Measurements from ENCODE around the gene MAGEL2.

DNA sequence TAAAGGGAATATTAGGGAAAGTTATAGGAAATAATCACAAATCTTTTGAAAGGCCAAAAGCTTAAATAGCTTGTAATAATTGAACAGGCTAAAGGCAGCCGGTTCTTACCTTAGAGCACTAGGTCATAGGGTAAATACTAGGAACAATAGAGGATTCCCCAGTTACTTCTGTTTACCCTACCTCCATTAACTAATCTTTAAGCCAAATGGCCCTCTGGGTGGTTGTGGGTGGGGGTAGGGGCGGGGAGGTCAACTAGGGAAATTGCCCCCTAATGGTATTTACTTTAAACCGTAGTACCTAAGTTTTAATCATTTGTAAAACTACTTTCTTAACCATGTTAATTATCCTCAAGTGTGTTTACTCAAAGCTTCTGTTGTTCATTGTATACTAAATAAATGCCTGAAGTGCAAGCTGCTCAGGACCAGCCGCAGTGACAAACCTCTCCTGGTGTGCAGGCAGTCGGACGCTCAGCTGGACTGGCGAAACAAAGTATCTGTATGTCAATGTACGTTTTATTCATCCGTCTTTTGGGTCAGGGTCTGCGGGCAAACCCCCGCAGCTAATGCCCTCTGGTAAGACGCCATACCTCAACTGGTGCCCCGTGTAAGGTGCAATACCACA lies 18.9 kb downstream of the MAGEL2 start:
- no peak for TF ChIP-seq POLR2A (IDR thresholded peaks at IDR 0.05)
- TF ChIP-seq, protein P1, sequence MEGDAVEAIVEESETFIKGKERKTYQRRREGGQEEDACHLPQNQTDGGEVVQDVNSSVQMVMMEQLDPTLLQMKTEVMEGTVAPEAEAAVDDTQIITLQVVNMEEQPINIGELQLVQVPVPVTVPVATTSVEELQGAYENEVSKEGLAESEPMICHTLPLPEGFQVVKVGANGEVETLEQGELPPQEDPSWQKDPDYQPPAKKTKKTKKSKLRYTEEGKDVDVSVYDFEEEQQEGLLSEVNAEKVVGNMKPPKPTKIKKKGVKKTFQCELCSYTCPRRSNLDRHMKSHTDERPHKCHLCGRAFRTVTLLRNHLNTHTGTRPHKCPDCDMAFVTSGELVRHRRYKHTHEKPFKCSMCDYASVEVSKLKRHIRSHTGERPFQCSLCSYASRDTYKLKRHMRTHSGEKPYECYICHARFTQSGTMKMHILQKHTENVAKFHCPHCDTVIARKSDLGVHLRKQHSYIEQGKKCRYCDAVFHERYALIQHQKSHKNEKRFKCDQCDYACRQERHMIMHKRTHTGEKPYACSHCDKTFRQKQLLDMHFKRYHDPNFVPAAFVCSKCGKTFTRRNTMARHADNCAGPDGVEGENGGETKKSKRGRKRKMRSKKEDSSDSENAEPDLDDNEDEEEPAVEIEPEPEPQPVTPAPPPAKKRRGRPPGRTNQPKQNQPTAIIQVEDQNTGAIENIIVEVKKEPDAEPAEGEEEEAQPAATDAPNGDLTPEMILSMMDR (IDR thresholded peaks at IDR 0.05 in 8 of 11, conservative IDR thresholded peaks at IDR 0.05 in 3 of 11) = no peak

All from spleen (tissue), 7 donors.